ENCODE measurements around the gene GGT5.

DNA sequence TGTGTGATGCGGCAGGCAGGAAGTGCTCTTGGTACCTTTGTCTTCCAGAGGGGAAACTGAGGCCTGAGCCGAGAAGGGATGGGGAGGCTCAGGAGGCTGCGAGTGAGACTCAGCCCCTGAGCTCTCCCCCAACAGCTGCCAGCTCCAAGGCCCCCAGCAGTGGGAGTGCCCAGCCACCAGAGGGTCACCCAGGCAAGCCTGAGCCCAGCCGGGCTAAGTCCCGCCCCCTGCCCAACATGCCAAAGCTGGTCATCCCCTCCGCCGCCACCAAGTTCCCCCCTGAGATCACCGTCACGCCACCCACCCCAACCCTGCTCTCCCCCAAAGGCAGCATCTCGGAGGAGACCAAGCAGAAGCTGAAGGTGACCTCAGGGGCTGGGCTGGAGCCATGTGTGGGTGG lies 67.4 kb downstream of the GGT5 start:
- no peak for TF ChIP-seq EP300 (IDR thresholded peaks at IDR 0.05)
- TF ChIP-seq, protein P1, sequence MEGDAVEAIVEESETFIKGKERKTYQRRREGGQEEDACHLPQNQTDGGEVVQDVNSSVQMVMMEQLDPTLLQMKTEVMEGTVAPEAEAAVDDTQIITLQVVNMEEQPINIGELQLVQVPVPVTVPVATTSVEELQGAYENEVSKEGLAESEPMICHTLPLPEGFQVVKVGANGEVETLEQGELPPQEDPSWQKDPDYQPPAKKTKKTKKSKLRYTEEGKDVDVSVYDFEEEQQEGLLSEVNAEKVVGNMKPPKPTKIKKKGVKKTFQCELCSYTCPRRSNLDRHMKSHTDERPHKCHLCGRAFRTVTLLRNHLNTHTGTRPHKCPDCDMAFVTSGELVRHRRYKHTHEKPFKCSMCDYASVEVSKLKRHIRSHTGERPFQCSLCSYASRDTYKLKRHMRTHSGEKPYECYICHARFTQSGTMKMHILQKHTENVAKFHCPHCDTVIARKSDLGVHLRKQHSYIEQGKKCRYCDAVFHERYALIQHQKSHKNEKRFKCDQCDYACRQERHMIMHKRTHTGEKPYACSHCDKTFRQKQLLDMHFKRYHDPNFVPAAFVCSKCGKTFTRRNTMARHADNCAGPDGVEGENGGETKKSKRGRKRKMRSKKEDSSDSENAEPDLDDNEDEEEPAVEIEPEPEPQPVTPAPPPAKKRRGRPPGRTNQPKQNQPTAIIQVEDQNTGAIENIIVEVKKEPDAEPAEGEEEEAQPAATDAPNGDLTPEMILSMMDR (IDR thresholded peaks at IDR 0.05), result no peak
- TF ChIP-seq POLR2A (IDR thresholded peaks at IDR 0.05), result no peak

Data from tibial nerve (tissue), 4 donors.